GM12878 (cell line): ENCODE data around the gene SCAP. TPM values are rescaled to one million over a fixed set of nuclear protein-coding genes. Genes with fewer than 3 reads are reported as not detected.
"Not testable (repeated sequence)": the region's sequence is repeated elsewhere in the genome, so short reads cannot be mapped to it uniquely, and the experiment has no call there.

Source experiments
- ATAC-seq: fragments of 200-7000 bp; cut with Tn5 transposase; 3 replicates; pipeline ENCODE4 v1.9.1; 2020; ENCODE audit warnings: mild to moderate bottlenecking, moderate library complexity
- BruUV-seq: library from RNA; stranded (reverse); fragments of 400-500 nt; replicated peaks from 2 replicates; lab custom pipeline; 2021; lab: Mats Ljungman, UMichigan
- CTCF ChIA-PET: fragments of 300-600 bp; sonication (Branson Sonifier 250); formaldehyde crosslinking; extraction: SDS; loops from one replicate; lab custom pipeline; 2021; ENCODE audit warnings: inconsistent platforms; lab: Yijun Ruan, JAX
- POLR2A ChIA-PET: fragments of 350-600 bp; formaldehyde crosslinking; extraction: SDS; loops from one replicate; lab custom pipeline; 2021; ENCODE audit warnings: inconsistent platforms; lab: Charles Lee
- RAD21 ChIA-PET: fragments of 300-600 bp; sonication (Branson Sonifier 250); formaldehyde crosslinking; loops from one replicate; lab custom pipeline; 2023; ENCODE audit warnings: antibody characterized with exemption; ENCODE audit not compliant: unreplicated experiment; lab: Charles Lee
- SMC1A ChIA-PET: fragments of 300-600 bp; sonication (Branson Sonifier 250); formaldehyde crosslinking; loops from one replicate; lab custom pipeline; 2023; ENCODE audit not compliant: unreplicated experiment, uncharacterized antibody; lab: Charles Lee
- DNase-seq: peaks from one replicate; pipeline ENCODE4 v3.0.0-alpha.2; 2011; ENCODE audit warnings: low read depth, low spot score
- FAIRE-seq: peaks from 3 replicates; lab custom pipeline; 2011; peaks lifted over from hg19 to GRCh38; lab: Jason Lieb, UNC
- H2AFZ ChIP-seq: 2 replicates; pipeline ENCODE4 v1.6.0; 2011; ENCODE audit warnings: low read depth, low read length, control low read depth; ENCODE audit not compliant: control insufficient read depth
- H3K27ac ChIP-seq: 2 replicates; pipeline ENCODE4 v1.5.1; 2011; ENCODE audit warnings: control low read depth; ENCODE audit not compliant: control insufficient read depth, insufficient read depth
- H3K27me3 ChIP-seq, 2 experiments: replicated peaks in 1 of 2; 2 replicates each; pipeline versions ENCODE4 v1.6.0 to v1.6.1; 2011; ENCODE audit warnings: low read length in 1 of 2; ENCODE audit not compliant: control insufficient read depth in 2 of 2, insufficient read depth in 2 of 2
- H3K36me3 ChIP-seq, 2 experiments: 2 replicates each; pipeline ENCODE4 v1.5.1; 2011; ENCODE audit warnings: low read length in 1 of 2; ENCODE audit not compliant: control insufficient read depth in 2 of 2, insufficient read depth in 2 of 2
- H3K4me1 ChIP-seq: 2 replicates; pipeline ENCODE4 v1.6.1; 2011; ENCODE audit warnings: mild to moderate bottlenecking, low read length, moderate library complexity, mixed read lengths; ENCODE audit not compliant: control insufficient read depth, insufficient read depth
- H3K4me2 ChIP-seq: 2 replicates; pipeline ENCODE4 v1.6.0; 2011; ENCODE audit warnings: control low read depth; ENCODE audit not compliant: control insufficient read depth, insufficient read depth
- H3K4me3 ChIP-seq: fragments of 200-600 bp; sonication (generic); 2 replicates; pipeline ENCODE4 v1.5.1; 2016
- H3K79me2 ChIP-seq: 2 replicates; pipeline ENCODE4 v1.6.0; 2011; ENCODE audit warnings: low read length; ENCODE audit not compliant: control insufficient read depth, insufficient read depth
- H3K9ac ChIP-seq: 2 replicates; pipeline ENCODE4 v1.8.0; 2011; ENCODE audit warnings: low read length, control low read depth, mixed read lengths; ENCODE audit not compliant: control insufficient read depth, insufficient read depth
- H3K9me3 ChIP-seq: replicated peaks from 3 replicates; pipeline ENCODE4 v1.5.1; 2011; ENCODE audit warnings: mild to moderate bottlenecking, low read length; ENCODE audit not compliant: control insufficient read depth, insufficient read depth
- H4K20me1 ChIP-seq: 2 replicates; pipeline ENCODE4 v1.6.0; 2011; ENCODE audit not compliant: control insufficient read depth, insufficient read depth
- WGBS: methylation state at CpG from one replicate; pipeline ENCODE4 v1.1.6; 2016; ENCODE audit warnings: low lambda C conversion rate; ENCODE audit not compliant: insufficient replicate concordance, insufficient coverage; ENCODE audit errors: missing lambda C conversion rate; 5-methylcytosine and 5-hydroxymethylcytosine counted together
- in situ Hi-C: fragments of 300-500 bp; cut with MboI; formaldehyde crosslinking; loops from 9 replicates; pipeline ENCODE4 v1.14.3; 2018; ENCODE audit warnings: mixed read lengths
- intact Hi-C: fragments of 100-400 bp; cut with micrococcal nuclease; formaldehyde crosslinking; loops from one replicate; pipeline ENCODE4 v1.14.2; 2022; ENCODE audit not compliant: unreplicated experiment
- polyA plus RNA-seq, 11 experiments: library from polyadenylated mRNA; depleted of rRNA in 4 of 11; unstranded in 6 of 11; stranded (reverse) in 5 of 11; fragments of >200 nt; fragmentation: Nextera tagmentation in 4 of 11; fragmentation: Illumina TruSeq in 1 of 11; extraction: Ambion mirVana in 4 of 11; extraction: Trizol in 1 of 11; gene quantifications; 1 replicate in 1 of 11; 2 replicates in 10 of 11; pipeline versions ENCODE4 v1.2.1 to v1.2.3, GENCODE V29; 2011 to 2016; ENCODE audit warnings: inconsistent platforms in 2 of 11, missing spikeins in 2 of 11, low read depth in 1 of 11
- total RNA-seq, 4 experiments: library from RNA; depleted of rRNA in 3 of 4; stranded (reverse); fragments of >200 nt in 3 of 4; fragmentation: Illumina TruSeq in 1 of 4; extraction: Trizol in 1 of 4; gene quantifications; 2 replicates each; pipeline versions ENCODE4 v1.2.1 to v1.2.3, GENCODE V29; 2013 to 2021

SCAP gene
- total and polyA plus RNA-seq, 10 of the 15 experiments (the other 5 are each of a cell fraction or from before 2014, with no cell fraction given), result 1.5 to 64.1 (median 27.9) TPM

DNA sequence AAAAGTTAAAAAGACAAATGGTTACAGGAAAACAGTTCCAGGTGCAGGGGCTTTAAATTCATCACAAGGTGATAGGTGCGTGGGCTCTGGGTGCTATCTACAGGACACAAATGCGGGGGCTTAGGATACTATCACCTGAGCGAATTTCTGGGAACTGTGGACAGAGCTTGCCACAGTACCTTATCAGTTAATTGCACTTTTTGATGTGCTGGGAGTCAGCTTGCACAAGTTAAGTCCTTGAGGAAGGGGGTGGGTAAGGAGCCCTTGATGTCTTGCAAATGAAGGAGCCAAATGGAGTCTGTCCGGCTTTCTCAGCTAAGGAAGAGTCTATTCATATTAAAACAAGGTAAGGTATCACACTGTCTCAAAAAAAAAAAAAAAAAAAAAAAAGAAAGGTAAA is 6.0 kb upstream of the SCAP start:
- ChIA-PET CTCF (interaction anchor here (1.6 kb wide), 1 partner anchor 61 kb away, joined by 9 read pairs; no protein-coding TSS in a partner anchor), SMC1A (interaction anchor here (1.2 to 1.7 kb wide), 4 partner anchors 8 to 43 kb away, joined by 3 read pairs; no protein-coding TSS in a partner anchor), RAD21 (interaction anchor here (1.0 kb wide), 1 partner anchor 315 kb away, joined by 3 read pairs; no protein-coding TSS in a partner anchor), POLR2A (interaction anchor here (0.6 kb wide), 1 partner anchor 77 kb away, joined by 4 read pairs; no protein-coding TSS in a partner anchor)
- H3K4me2 ChIP-seq, H3K79me2 ChIP-seq, H3K9ac ChIP-seq, H3K27me3 ChIP-seq, DNase-seq, H2AFZ ChIP-seq, H3K9me3 ChIP-seq, ATAC-seq, FAIRE-seq, BruUV-seq, intact Hi-C loops, in situ Hi-C loops, H4K20me1 ChIP-seq, H3K27ac ChIP-seq, H3K4me3 ChIP-seq, H3K36me3 ChIP-seq, H3K4me1 ChIP-seq: not testable (repeated sequence)
- 79% methylated on average over 4 of the region's 4 CpGs for WGBS

DNA sequence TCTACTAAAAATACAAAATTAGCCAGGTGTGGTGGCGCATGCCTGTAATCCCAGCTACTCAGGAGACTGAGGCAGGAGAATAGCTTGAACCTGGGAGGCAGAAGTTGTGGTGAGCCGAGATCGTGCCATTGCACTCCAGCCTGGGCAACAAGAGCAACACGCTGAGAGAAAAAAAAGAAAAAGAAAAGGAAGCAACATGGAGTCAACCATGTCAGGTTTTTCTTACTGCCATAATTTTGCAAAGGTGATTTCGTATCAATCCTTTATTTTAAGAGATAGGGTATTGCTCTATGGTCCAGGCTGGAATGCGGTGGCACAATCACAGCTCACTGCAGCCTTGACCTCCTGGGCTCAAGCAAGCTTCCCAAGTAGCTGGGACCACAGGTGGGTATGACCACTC is 4.5 kb upstream of the SCAP start:
- H2AFZ ChIP-seq, H3K27ac ChIP-seq, intact Hi-C loops, in situ Hi-C loops, DNase-seq, H3K4me2 ChIP-seq, H3K9ac ChIP-seq, BruUV-seq, FAIRE-seq, H4K20me1 ChIP-seq, H3K27me3 ChIP-seq, POLR2A ChIA-PET, RAD21 ChIA-PET, ATAC-seq, H3K4me3 ChIP-seq, H3K36me3 ChIP-seq, H3K9me3 ChIP-seq, H3K79me2 ChIP-seq, H3K4me1 ChIP-seq: not testable (repeated sequence)
- 93% methylated on average over 6 of the region's 6 CpGs for WGBS
- ChIA-PET SMC1A (interaction anchor here (1.1 to 1.7 kb wide), 3 partner anchors 18 to 59 kb away, joined by 3 to 6 read pairs (median 3); no protein-coding TSS in a partner anchor), CTCF (interaction anchor here (7.3 kb wide), 1 partner anchor 58 kb away, joined by 118 read pairs; no protein-coding TSS in a partner anchor)
